Esophagus muscularis mucosa (tissue), 4 donors: ENCODE data around the gene TBC1D26. TPM values are rescaled to one million over a fixed set of nuclear protein-coding genes. Genes with fewer than 3 reads are reported as not detected.
"Not testable (repeated sequence)": the region's sequence is repeated elsewhere in the genome, so short reads cannot be mapped to it uniquely, and the experiment has no call there.

Experiments used
- DNase-seq: peaks from one replicate; pipeline ENCODE4 v3.0.0-alpha.2; 2017; ENCODE audit errors: extremely low spot score
- H3K27ac ChIP-seq, 4 donors: fragments of 200-600 bp; sonication (generic); replicated peaks in 1 of 4; 1 replicate in 3 of 4; 2 replicates in 1 of 4; pipeline ENCODE4 v1.5.1; 2016 to 2019; ENCODE audit warnings: mild to moderate bottlenecking in 1 of 4
- H3K27me3 ChIP-seq, 4 donors: fragments of 200-600 bp; sonication (generic); one replicate each; pipeline versions ENCODE4 v1.5.1 to v1.6.0; 2016 to 2019
- H3K36me3 ChIP-seq, 4 donors: fragments of 200-600 bp; sonication (generic); one replicate each; pipeline ENCODE4 v1.5.1; 2016 to 2019
- H3K4me1 ChIP-seq, 4 donors: fragments of 200-600 bp; sonication (generic); one replicate each; pipeline ENCODE4 v1.5.1; 2016 to 2019
- H3K4me3 ChIP-seq, 4 donors: fragments of 200-600 bp; sonication (generic); 1 replicate in 2 of 4; 2 replicates in 2 of 4; pipeline ENCODE4 v1.5.1; 2016 to 2019; ENCODE audit warnings: mild to moderate bottlenecking in 4 of 4, moderate library complexity in 1 of 4
- H3K9me3 ChIP-seq, 4 donors: fragments of 200-600 bp; sonication (generic); 1 replicate in 3 of 4; 2 replicates in 1 of 4; pipeline ENCODE4 v1.5.1; 2016 to 2019
- POLR2A ChIP-seq: fragments of 450-650 bp; IDR thresholded peaks from one replicate; pipeline ENCODE4 v1.6.1; 2017; ENCODE audit warnings: antibody characterized with exemption, moderate library complexity, mild to moderate bottlenecking, low read depth
- POLR2AphosphoS5 ChIP-seq, 2 donors: sonication (generic); formaldehyde crosslinking; IDR thresholded peaks; one replicate each; pipeline ENCODE4 v1.6.1; 2017; ENCODE audit warnings: antibody characterized with exemption in 2 of 2
- WGBS: methylation state at CpG from one replicate; pipeline ENCODE4 v1.1.5; 2018; 5-methylcytosine and 5-hydroxymethylcytosine counted together
- intact Hi-C: fragments of 100-400 bp; cut with DNase I; formaldehyde crosslinking; loops from one replicate; pipeline ENCODE4 v1.15.1; 2023
- total RNA-seq, 4 donors: library from RNA; depleted of rRNA; stranded (reverse); fragments of >200 nt; gene quantifications; one replicate each; pipeline versions ENCODE4 v1.1.0 to v1.2.1, GENCODE V29; 2016

Gene TBC1D26
- under 1 TPM in 1 of 4 donors, not detected in 3; 0.23 TPM for total RNA-seq

DNA sequence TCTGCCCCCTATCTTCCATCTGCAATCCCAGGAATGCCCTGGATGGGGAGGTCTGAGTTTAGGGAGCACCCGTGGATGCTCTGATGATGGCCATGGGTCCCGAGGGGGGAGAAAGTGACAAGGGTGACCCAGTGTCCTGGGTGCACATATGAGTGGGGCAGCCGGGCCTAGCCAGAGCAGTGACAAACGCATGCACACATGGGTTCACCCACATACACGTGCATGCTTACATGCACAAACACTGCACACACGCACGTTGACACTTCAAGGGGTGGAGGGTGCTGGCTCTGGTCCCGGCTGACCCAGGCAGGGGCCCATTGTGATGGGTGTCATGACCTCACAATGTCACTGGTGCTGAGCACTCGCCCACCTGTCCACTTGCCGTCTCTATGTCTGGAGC, at the start of gene TBC1D26:
TBC1D26 (plus strand) TSS at position 384 of the 400 bp plus-strand sequence. CDS start 3,066 bp downstream, outside the sequence.
- H3K27me3 ChIP-seq, H3K4me1 ChIP-seq, H3K36me3 ChIP-seq, H3K27ac ChIP-seq, intact Hi-C loops, DNase-seq, H3K9me3 ChIP-seq, H3K4me3 ChIP-seq: not testable (repeated sequence)
- WGBS = 90% methylated on average over 6 of the region's 10 CpGs

DNA sequence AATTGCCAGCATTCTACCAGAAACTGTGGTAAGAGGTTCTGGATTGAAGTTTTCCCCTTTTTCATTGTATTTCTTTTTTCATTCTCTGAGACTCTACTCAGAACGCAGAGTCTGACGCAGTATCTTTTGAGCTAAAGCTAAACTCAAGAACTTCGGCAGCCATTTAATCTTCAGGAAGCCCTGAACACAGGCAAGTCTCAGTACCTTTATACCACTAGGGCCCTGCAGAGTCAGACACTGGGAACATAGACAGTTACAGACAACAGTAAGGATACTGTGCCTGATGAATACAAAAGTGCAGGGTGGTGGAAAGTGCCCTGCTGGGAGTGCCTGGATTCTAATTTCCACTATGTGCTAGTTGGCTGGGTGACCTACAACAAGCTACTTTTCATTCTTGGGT, 48.9 kb upstream of the TBC1D26 start:
- H3K4me3 ChIP-seq, H3K27me3 ChIP-seq, intact Hi-C loops, H3K9me3 ChIP-seq, H3K4me1 ChIP-seq, H3K27ac ChIP-seq, H3K36me3 ChIP-seq, DNase-seq: not testable (repeated sequence)
- 96% methylated on average over 3 of the region's 3 CpGs for WGBS

DNA sequence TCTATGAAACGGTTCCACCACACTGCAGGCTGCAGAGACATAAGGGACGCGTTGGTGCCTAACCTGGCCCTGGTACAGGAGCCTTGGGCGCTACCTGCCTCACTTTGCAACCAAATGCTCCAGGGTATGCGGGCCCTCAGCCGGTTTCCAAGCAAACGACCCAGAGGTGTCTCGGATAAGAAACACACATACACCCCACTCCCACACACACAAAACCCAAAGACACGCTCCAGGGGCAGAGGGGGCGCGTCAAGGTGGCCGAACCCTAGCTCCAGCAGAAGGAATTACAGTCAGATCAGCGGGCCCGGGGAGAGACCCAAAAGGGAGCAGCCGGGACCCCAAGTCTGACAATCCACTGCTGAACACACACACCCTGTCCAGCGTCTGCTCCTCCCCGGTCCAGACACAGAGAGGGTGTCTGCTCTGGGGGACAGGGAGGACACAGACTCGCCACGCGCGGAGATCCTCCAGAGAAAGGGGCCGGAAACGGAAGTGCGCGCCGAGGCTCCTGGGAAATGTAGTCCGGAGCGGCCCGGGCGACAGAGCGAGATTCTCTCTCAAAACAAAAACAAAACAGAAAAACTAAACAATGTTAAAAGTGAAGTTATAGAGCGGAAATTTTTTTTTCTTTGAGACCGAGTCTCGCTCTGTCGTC, 48.1 kb upstream of the TBC1D26 start, which contains the start of gene TRIM16:
TRIM16 (minus strand) TSS at position 488 of the 655 bp plus-strand sequence. CDS start 32,702 bp downstream, outside the sequence.
- H3K9me3 ChIP-seq, intact Hi-C loops, H3K27me3 ChIP-seq, H3K36me3 ChIP-seq, H3K4me1 ChIP-seq: not testable (repeated sequence)
- TF ChIP-seq POLR2AphosphoS5 (IDR thresholded peaks at IDR 0.05) (peak; percentile 45 to 76), POLR2A (peak; percentile 14)
- peak within 1 kb of the TSS; percentile 52 to 65 (median 58) for H3K4me3 ChIP-seq
- WGBS = 7% methylated on average over 9 of the region's 35 CpGs
- peak; percentile 95 for DNase-seq
- peak within 1 kb of the TSS; percentile 51 to 68 (median 60) for H3K27ac ChIP-seq

DNA sequence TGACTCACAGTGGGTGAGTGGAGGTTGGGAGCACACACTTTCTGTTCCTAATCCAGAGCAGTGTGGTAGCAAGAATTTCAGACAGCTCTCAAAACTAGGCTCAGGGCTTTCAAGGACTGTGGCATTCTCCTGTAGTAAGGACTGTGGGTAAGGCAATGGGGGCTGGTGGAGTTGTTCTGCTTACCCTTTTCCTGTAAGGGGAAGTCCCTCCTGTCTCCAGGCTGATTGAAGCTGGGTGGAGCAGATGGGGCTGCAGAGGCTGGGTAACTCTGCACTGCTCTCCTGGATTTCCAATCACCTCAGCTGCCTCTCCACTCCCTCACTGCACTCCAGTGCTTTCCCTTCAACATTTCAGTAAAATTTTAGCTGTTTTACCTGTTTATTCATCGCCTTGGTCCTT, 44.6 kb upstream of the TBC1D26 start:
- H3K4me1 ChIP-seq, DNase-seq, intact Hi-C loops, H3K4me3 ChIP-seq, H3K27me3 ChIP-seq, H3K36me3 ChIP-seq, H3K9me3 ChIP-seq, H3K27ac ChIP-seq: not testable (repeated sequence)
- 100% methylated on average over 1 of the region's 1 CpG for WGBS

DNA sequence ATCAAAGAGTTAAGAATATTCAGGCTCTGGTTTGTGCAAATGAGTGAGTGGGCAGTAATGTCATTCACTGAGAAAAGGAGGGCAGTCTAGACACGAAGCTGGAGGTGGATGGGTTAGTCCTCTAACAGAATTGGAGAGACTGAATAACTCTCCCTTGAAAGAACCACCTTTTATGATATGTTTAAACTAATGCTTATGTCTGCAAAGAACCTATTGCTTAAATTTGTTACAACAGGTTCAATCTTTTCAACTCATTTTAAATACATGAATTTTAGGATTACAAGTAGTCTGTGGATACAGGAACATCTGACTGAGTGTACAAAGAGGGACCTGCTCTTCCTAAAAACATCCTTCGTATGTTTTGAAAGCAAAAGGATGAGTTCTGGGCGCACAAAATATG, 33.1 kb upstream of the TBC1D26 start:
- H3K36me3 ChIP-seq, DNase-seq, H3K9me3 ChIP-seq, H3K27me3 ChIP-seq, H3K4me1 ChIP-seq, intact Hi-C loops: not testable (repeated sequence)
- WGBS = 7% methylated on average over 1 of the region's 3 CpGs
- peak overlapping the region; percentile 57 to 70 (median 60) for H3K4me3 ChIP-seq
- H3K27ac ChIP-seq = peak overlapping the region; percentile 63 to 78 (median 70)

DNA sequence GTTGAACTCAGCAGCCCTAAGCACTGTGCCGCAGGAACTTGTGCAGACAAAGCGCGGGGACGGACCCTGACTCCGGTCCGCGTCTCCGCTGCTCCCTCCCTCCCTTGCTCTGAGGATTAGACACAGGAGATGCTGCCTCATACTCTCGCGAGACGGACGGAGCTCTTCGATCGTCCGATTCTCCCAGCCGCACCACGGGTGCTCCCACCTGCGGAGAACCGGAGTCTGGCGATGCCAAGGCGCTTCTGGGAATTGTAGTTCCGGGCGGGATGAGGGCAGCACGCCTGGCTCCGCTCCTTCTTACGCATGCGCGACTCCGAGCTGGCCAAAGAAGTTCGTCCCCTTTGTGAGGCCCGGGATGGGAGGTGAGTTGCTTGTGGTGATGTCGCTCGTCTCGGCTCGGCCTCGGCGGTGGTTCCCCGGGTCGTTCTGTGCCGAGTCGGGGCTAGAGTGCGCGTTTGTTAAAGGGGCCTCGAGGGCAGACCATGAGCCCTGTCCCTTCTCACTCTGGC, 32.6 kb upstream of the TBC1D26 start, which contains the start of gene ZNF286A:
ZNF286A (plus strand) TSS at position 340 of the 512 bp plus-strand sequence. CDS start 578 bp downstream, outside the sequence.
- TF ChIP-seq POLR2A (peak; percentile 47), POLR2AphosphoS5 (IDR thresholded peaks at IDR 0.05) (peak; percentile 90 to 91)
- Histone ChIP-seq H3K27ac (peak within 1 kb of the TSS; percentile 63 to 78 (median 70)), H3K4me3 (peak within 1 kb of the TSS; percentile 57 to 70 (median 60))
- H3K4me1 ChIP-seq, H3K9me3 ChIP-seq, intact Hi-C loops, H3K36me3 ChIP-seq, H3K27me3 ChIP-seq: not testable (repeated sequence)
- WGBS = 0% methylated on average over 9 of the region's 44 CpGs
- DNase-seq = peak; percentile 100

DNA sequence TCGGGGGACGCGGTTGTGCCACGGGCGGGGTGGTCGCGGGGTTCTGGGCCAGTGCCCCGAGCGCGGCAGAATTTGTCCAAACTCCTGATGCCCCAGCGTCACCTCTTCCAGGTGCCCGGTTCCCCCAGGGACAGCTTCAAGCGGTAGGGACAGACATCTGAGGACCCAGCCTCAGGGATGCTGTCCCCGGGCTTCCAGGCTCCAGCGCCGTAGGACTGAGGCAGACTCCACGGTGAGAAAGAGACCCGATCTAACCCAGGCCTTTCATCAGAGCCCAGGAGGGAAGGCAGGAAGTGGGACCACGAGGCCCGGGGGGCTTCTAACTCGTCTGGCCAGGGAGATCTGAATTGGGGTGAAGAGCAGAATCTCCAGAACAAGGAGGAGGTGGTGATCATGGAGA, 32.1 kb upstream of the TBC1D26 start:
- Histone ChIP-seq H3K36me3 (peaks cover 0 to 14% (median 5%) of the 10 kb centered on the region in 4 donors), H3K27ac (peak overlapping the region; percentile 63 to 78 (median 70)), H3K4me3 (peak overlapping the region; percentile 57 to 70 (median 60))
- DNase-seq, H3K9me3 ChIP-seq, H3K27me3 ChIP-seq, intact Hi-C loops, H3K4me1 ChIP-seq: not testable (repeated sequence)
- WGBS = no CpG with 5 or more reads among the region's 21 CpGs

DNA sequence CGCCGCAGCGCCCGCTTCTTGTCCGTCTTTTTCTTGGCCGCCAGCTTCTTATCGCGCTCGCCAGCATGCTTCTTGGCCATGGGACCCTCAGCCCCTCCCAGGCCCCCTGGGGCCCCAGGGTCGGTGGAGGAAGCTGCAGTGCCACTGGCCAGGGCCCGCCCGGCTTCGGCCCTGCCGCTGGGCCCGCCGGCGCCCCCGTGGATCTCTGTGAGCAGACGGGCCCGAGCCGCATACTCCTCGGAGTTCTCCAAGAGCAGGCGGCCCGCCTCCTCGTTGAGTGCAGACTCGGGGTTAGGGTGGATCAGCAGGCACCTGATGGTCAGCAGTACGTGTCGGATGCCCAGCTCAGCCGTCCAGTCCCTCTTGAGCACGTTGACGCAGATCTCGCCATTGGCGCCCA, 27.8 kb upstream of the TBC1D26 start:
- H3K27ac ChIP-seq, DNase-seq, H3K4me1 ChIP-seq, H3K27me3 ChIP-seq, H3K9me3 ChIP-seq, intact Hi-C loops, H3K4me3 ChIP-seq: not testable (repeated sequence)
- WGBS = 100% methylated on average over 11 of the region's 33 CpGs
- peaks cover 17 to 55% (median 32%) of the 10 kb centered on the region in 4 donors for H3K36me3 ChIP-seq

DNA sequence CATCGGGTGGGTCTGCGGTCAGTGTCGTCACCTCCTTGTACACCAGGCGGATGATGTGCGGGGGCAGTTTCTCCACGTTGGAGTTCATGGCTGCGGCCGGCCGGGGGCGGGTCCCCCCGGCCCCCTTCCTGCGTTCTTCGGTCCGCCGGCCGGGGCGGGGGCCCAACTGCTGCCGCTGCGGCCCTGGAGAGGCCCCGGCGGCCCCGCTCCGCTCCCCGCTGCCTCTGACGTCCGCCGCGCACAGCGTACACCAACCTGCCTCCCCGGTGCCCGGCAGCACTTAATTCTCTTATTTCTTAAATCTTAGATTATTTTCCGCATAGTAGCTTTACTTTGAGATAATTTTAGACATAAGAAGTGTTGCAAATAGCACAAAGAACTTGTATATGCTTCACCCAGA, 27.3 kb upstream of the TBC1D26 start:
- intact Hi-C loops = not testable (repeated sequence)
- 97% methylated on average over 27 of the region's 32 CpGs for WGBS
- H3K36me3 ChIP-seq = peaks cover 17 to 59% (median 33%) of the 10 kb centered on the region in 4 donors

DNA sequence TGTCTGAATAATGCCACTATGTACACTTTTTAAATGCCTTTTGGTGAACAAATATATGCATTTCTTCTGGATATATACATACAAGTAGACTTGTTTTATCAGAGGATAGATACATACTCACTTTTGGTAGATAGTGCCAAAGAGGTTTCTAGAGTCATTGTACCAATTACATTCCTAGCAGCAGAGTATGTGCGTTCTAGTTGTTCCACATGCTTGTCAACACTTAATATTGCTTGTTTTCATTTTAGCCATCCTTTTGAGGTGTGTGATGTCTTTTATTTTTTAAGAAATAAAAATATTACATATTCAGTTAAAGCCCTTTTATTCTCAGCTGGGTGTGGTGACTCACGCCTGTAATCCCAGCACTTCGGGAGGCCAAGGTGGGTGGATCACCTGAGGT, 23.2 kb upstream of the TBC1D26 start:
- H3K4me3 ChIP-seq, intact Hi-C loops, H3K27me3 ChIP-seq, H3K4me1 ChIP-seq, H3K27ac ChIP-seq, DNase-seq: not testable (repeated sequence)
- Histone ChIP-seq H3K9me3 (peaks cover 0 to 16% (median 3%) of the 10 kb centered on the region in 4 donors), H3K36me3 (peaks cover 21 to 78% (median 36%) of the 10 kb centered on the region in 4 donors)
- WGBS = 100% methylated on average over 1 of the region's 3 CpGs

More for the DNA sequence above, 27.3 kb upstream of the TBC1D26 start:
- not testable (repeated sequence) for H3K27ac ChIP-seq, H3K27me3 ChIP-seq, DNase-seq, H3K9me3 ChIP-seq, H3K4me1 ChIP-seq, H3K4me3 ChIP-seq

DNA sequence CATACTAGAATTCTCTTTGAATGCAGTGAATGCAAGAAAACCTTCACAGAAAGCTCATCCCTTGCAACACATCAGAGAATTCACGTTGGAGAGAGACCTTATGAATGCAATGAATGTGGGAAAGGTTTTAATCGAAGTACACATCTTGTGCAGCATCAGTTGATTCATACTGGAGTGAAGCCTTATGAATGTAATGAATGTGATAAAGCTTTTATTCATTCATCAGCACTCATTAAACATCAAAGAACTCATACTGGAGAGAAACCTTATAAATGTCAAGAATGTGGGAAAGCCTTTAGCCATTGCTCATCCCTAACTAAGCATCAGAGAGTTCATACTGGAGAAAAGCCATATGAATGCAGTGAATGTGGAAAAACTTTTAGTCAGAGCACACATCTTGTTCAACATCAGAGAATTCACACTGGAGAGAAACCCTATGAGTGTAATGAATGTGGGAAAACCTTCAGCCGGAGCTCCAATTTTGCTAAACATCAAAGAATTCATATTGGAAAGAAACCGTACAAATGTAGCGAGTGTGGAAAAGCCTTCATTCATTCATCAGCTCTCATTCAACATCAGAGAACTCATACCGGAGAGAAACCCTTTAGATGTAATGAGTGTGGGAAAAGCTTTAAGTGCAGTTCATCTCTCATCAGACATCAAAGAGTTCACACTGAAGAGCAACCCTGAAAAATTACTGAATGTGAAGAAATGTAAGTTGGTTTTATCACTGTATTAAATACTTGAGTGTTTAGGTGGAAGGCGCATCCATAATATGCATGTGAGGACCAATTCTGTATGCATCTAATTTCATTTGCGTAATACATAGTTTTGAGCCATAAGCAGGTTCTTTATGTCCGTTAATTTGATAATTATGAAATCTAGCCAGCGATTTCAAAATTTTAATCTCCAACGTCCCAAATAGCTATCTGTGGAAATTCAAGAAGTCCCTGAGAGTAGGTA, 15.2 kb upstream of the TBC1D26 start:
- H3K4me1 ChIP-seq, H3K27ac ChIP-seq, DNase-seq, H3K27me3 ChIP-seq, H3K4me3 ChIP-seq, intact Hi-C loops: not testable (repeated sequence)
- 96% methylated on average over 11 of the region's 11 CpGs for WGBS
- Histone ChIP-seq H3K36me3 (peaks cover 0 to 36% (median 18%) of the 10 kb centered on the region in 4 donors), H3K9me3 (peaks cover 5 to 39% (median 31%) of the 10 kb centered on the region in 4 donors)

DNA sequence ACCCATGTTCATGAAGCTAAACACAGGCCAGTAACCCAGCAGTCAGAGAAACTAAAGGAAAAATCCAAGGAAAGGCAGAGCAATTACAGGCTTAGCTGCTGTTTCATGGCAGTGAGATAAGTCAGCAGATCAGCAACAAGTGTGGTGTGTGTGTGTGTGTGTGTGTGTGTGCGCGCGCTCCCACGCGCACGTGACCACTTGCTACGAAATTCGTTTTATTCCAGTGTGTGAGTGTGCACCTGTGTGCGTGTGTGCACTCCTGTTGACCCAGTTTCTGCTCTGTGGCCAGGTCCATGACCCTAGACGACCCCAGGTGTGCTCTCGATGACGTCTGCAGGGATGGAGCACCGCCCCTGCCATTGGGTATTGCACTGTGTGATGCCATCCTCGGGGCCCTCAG, 1.5 kb upstream of the TBC1D26 start:
- H3K27me3 ChIP-seq, intact Hi-C loops, DNase-seq, H3K27ac ChIP-seq, H3K4me1 ChIP-seq, H3K9me3 ChIP-seq, H3K36me3 ChIP-seq, H3K4me3 ChIP-seq: not testable (repeated sequence)
- 80% methylated on average over 1 of the region's 14 CpGs for WGBS
